ENCODE measurements around the gene HOXD11. TPM values are rescaled to one million over a fixed set of nuclear protein-coding genes. Genes with fewer than 3 reads are reported as not detected.

HOXD11 gene
- total RNA-seq, 1 donor from 2014 or later = not detected

DNA sequence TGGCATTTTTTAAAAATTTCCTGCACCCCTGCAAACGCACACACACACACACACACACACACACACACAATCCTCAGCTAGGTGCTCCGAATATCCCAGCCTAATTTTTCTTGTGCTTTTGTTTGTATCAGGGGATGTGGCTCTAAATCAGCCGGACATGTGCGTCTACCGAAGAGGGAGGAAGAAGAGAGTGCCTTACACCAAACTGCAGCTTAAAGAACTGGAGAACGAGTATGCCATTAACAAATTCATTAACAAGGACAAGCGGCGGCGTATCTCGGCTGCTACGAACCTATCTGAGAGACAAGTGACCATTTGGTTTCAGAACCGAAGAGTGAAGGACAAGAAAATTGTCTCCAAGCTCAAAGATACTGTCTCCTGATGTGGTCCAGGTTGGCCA is 12.7 kb upstream of the HOXD11 start:
- no peak overlapping the region for H3K4me3 Mint-ChIP-seq (ENCODE audit: unreplicated experiment)
- peaks cover 35% of the 10 kb centered on the region for H3K4me1 Mint-ChIP-seq (ENCODE audit: unreplicated experiment)
- TF ChIP-seq, protein P1, sequence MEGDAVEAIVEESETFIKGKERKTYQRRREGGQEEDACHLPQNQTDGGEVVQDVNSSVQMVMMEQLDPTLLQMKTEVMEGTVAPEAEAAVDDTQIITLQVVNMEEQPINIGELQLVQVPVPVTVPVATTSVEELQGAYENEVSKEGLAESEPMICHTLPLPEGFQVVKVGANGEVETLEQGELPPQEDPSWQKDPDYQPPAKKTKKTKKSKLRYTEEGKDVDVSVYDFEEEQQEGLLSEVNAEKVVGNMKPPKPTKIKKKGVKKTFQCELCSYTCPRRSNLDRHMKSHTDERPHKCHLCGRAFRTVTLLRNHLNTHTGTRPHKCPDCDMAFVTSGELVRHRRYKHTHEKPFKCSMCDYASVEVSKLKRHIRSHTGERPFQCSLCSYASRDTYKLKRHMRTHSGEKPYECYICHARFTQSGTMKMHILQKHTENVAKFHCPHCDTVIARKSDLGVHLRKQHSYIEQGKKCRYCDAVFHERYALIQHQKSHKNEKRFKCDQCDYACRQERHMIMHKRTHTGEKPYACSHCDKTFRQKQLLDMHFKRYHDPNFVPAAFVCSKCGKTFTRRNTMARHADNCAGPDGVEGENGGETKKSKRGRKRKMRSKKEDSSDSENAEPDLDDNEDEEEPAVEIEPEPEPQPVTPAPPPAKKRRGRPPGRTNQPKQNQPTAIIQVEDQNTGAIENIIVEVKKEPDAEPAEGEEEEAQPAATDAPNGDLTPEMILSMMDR (IDR thresholded peaks at IDR 0.05; ENCODE audit: unreplicated experiment) = no peak
- H3K27ac Mint-ChIP-seq (ENCODE audit: unreplicated experiment) = no peak overlapping the region
- H3K36me3 Mint-ChIP-seq (ENCODE audit: low read depth, unreplicated experiment) = no peaks in the 10 kb centered on the region
- H3K27me3 Mint-ChIP-seq (ENCODE audit: unreplicated experiment) = peaks cover 45% of the 10 kb centered on the region
- no peaks in the 10 kb centered on the region for H3K9me3 Mint-ChIP-seq (ENCODE audit: unreplicated experiment)
- no peak for DNase-seq (ENCODE audit: low spot score)

DNA sequence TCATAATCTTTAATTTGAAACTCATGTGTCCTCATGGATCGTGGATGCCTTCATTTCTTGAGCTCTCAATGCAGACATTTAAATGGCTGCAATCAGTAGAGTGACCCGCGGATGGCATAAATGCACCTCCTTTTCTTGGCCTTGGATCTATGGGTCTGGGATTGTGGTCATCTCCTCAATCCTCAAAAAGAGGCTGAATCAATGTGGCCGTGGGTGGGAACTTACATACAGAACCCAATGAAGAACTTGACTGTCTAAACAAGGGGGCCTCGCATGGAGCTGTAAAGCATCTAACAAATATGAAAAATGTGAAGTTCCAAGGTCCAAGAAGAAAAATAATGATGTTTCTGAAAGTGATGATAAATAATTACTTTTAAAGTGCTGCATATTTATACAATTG is 11.7 kb upstream of the HOXD11 start:
- Mint-ChIP-seq H3K4me1 (ENCODE audit: unreplicated experiment) (peaks cover 37% of the 10 kb centered on the region), H3K4me3 (ENCODE audit: unreplicated experiment) (no peak overlapping the region), H3K9me3 (ENCODE audit: unreplicated experiment) (no peaks in the 10 kb centered on the region), H3K27me3 (ENCODE audit: unreplicated experiment) (peaks cover 48% of the 10 kb centered on the region), H3K36me3 (ENCODE audit: low read depth, unreplicated experiment) (no peaks in the 10 kb centered on the region), H3K27ac (ENCODE audit: unreplicated experiment) (no peak overlapping the region)
- TF ChIP-seq, protein P1 (IDR thresholded peaks at IDR 0.05; ENCODE audit: unreplicated experiment) = no peak
- DNase-seq (ENCODE audit: low spot score) = no peak

DNA sequence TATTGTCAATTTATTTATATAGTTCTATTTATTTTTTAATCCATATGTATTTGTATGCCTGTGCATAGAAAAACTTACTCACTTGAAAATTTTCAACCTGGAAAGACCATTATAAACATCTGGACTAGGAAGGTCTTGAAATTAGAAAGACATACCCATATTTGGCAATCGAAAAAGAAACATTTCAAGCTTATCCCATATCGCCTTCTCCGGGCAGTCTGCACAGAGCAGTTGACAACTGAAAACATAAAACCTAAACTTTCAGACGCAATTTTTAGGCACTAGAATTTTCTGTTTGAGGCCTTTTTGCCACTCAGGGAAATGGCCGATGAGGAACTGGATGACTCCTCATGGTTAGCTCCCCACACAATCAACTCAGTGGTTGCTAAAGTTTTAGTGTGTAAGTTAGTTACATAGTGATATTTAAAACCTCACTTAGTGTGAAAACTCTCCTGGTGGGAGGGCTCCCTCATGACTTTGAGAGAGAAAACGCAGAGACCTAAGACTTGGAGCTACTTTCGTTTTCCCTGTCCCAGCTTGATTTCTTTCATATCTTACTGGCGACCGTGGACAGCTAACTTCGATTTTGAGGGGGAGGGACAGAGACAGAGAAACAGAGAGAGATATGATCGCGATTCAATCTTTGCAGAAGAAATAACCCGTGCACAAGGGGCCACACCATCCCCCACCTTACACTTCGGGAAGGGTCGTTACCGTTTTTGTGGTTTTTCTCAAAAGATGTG is 10.7 kb upstream of the HOXD11 start:
- Mint-ChIP-seq H3K4me1 (ENCODE audit: unreplicated experiment) (peaks cover 37% of the 10 kb centered on the region), H3K27me3 (ENCODE audit: unreplicated experiment) (peaks cover 52% of the 10 kb centered on the region), H3K36me3 (ENCODE audit: low read depth, unreplicated experiment) (no peaks in the 10 kb centered on the region), H3K27ac (ENCODE audit: unreplicated experiment) (no peak overlapping the region), H3K9me3 (ENCODE audit: unreplicated experiment) (no peaks in the 10 kb centered on the region), H3K4me3 (ENCODE audit: unreplicated experiment) (peak overlapping the region; percentile 2)
- no peak for DNase-seq (ENCODE audit: low spot score)
- TF ChIP-seq, protein P1 (IDR thresholded peaks at IDR 0.05; ENCODE audit: unreplicated experiment) = no peak

- TF ChIP-seq, protein P1 (IDR thresholded peaks at IDR 0.05; ENCODE audit: unreplicated experiment) = peak; percentile 43
- Mint-ChIP-seq H3K27ac (ENCODE audit: unreplicated experiment) (no peak overlapping the region), H3K36me3 (ENCODE audit: low read depth, unreplicated experiment) (no peaks in the 10 kb centered on the region), H3K4me3 (ENCODE audit: unreplicated experiment) (peak overlapping the region; percentile 47), H3K4me1 (ENCODE audit: unreplicated experiment) (peaks cover 30% of the 10 kb centered on the region), H3K9me3 (ENCODE audit: unreplicated experiment) (no peaks in the 10 kb centered on the region), H3K27me3 (ENCODE audit: unreplicated experiment) (peaks cover 52% of the 10 kb centered on the region)
- peak; percentile 75 for DNase-seq (ENCODE audit: low spot score)
These were observed 9.9 kb upstream of the HOXD11 start for GRCh38 chr2:176096986-176097819.
